ENCODE data around the gene PRKCB. TPM values are rescaled to one million over a fixed set of nuclear protein-coding genes. Genes with fewer than 3 reads are reported as not detected.

The PRKCB gene
- total RNA-seq (2014; rRNA removed; shearing (Covaris generic)) (21.0 and 24.2 TPM in 2 replicates), total RNA-seq (2022) (44.5 and 51.6 TPM in 2 replicates), Bru-seq, nascent RNA (percentile 69 among the genes with signal in this experiment), BruChase-seq, experiment 1, labeled RNA remaining after a 6-hour chase (percentile 76 among the genes with signal in this experiment), BruChase-seq, experiment 2, labeled RNA remaining after a 2-hour chase (percentile 65 among the genes with signal in this experiment)
- long read RNA-seq, full-length matches to known transcripts, result 288 of 337 reads
- long read RNA-seq, partial matches to known transcripts, result 17 of 337 reads
- long read RNA-seq, other reads (novel, unspliced or antisense), result 32 of 337 reads

DNA sequence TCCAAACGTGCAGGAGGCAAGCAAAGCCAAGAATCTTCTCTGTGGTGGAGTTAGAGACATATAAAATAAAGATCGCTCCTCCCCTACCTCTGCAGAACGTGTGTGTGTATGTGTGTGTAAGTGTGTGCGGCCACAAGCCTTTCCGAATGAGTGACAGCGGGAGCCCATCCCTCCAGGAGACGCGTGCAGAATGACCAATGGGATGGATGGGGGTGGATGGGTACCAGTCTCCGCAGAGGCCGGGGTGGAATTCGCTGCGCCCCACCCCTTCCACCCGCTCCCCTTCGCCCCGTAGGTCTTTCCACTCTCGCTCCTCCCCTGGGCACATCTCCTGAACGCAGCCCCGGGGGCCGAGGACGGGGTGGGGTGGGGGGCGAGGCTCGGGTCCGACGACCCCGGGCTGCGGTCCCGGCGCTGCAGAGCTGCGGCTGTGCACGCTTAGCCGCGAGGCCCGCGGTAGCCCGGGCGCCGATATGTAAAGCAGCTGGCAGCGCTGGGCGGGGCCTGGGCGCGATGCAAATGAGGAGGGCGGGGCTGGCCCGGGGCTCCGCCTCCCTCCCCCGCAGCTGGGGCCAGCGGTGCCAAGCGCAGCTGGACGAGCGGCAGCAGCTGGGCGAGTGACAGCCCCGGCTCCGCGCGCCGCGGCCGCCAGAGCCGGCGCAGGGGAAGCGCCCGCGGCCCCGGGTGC is at the start of gene PRKCB:
TSS of gene PRKCB (plus strand) at position 594 of the 688 bp plus-strand sequence.
- peak within 1 kb of the TSS; percentile 18 for H3K27ac ChIP-seq (ENCODE audit: low read depth, low read length, poor library complexity, severe bottlenecking)
- H3K4me2 ChIP-seq (ENCODE audit: low read length), result peak within 1 kb of the TSS; percentile 90
- POLR2A ChIA-PET, result interaction anchor here (0.6 kb wide), 1 partner anchor 31 kb away, joined by 5 read pairs; no protein-coding TSS in a partner anchor
- peaks cover 46% of the 10 kb centered on the region for H3K4me1 ChIP-seq (ENCODE audit: insufficient read depth, low read length, poor library complexity, severe bottlenecking)
- peaks cover 3% of the 10 kb centered on the region; the same call in 1 of the 2 replicates for H3K9me3 ChIP-seq (ENCODE audit: low read length)
- DNase-seq (ENCODE audit: low spot score), result peak; percentile 92
- H2AFZ ChIP-seq (ENCODE audit: low read length), result peak within 1 kb of the TSS; percentile 38; the same call in 1 of the 2 replicates
- CTCF ChIA-PET (ENCODE audit: unreplicated experiment), result no interaction called here
- H3K9me2 ChIP-seq (ENCODE audit: insufficient read depth, low read length), result no peaks in the 10 kb centered on the region
- TF ChIP-seq, protein P1, sequence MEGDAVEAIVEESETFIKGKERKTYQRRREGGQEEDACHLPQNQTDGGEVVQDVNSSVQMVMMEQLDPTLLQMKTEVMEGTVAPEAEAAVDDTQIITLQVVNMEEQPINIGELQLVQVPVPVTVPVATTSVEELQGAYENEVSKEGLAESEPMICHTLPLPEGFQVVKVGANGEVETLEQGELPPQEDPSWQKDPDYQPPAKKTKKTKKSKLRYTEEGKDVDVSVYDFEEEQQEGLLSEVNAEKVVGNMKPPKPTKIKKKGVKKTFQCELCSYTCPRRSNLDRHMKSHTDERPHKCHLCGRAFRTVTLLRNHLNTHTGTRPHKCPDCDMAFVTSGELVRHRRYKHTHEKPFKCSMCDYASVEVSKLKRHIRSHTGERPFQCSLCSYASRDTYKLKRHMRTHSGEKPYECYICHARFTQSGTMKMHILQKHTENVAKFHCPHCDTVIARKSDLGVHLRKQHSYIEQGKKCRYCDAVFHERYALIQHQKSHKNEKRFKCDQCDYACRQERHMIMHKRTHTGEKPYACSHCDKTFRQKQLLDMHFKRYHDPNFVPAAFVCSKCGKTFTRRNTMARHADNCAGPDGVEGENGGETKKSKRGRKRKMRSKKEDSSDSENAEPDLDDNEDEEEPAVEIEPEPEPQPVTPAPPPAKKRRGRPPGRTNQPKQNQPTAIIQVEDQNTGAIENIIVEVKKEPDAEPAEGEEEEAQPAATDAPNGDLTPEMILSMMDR (conservative IDR thresholded peaks at IDR 0.05; ENCODE audit: low read length), result no peak
- TF ChIP-seq EZH2phosphoT487 (IDR thresholded peaks at IDR 0.05; ENCODE audit: borderline replicate concordance, low read depth, low read length), result no peak
- BruUV-seq (replicated peaks), result no TSS peak
- intact Hi-C loops (cut with micrococcal nuclease; ENCODE audit: unreplicated experiment), result loop anchor here (2.0 to 5.0 kb wide), 2 partner anchors 29 to 42 kb away; no protein-coding TSS in a partner anchor
- H3K79me2 ChIP-seq (ENCODE audit: insufficient read depth, low read depth, low read length), result no peaks in the 10 kb centered on the region
- H3K4me3 ChIP-seq (ENCODE audit: low read depth, low read length, poor library complexity, severe bottlenecking), result peak within 1 kb of the TSS; percentile 85
- no peaks in the 10 kb centered on the region for H3K36me3 ChIP-seq (ENCODE audit: insufficient read depth, low read length)
- H4K20me1 ChIP-seq (ENCODE audit: insufficient read depth, low read length), result no peaks in the 10 kb centered on the region

DNA sequence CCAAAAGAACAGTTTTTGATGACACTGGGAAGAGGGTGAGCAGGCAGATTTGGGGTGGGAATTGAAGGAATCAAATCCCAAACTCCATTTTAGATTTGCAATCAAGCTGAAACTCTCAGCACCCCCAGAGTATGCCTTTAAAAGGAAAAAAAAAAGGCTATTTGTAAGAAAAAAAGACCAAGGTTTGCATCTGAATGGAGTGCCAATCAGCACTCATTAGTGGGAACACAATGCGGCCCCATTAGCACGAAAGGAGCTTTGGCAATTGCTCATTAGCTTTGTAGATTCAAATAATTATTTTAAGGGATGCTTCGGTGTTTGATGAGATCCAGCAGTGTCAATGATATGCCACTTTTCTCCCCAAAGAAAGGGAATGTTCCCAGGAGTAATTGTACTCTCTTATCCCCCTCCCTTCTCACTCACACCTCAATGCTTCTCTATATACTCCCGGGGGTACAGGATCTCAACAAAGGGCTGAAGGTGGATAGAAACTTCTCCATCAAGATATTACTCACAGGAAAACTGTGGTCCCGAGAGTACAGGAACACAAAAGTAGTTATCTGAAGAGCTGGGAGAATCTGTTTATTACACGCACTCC is 48.7 kb upstream of the PRKCB start:
- Histone ChIP-seq H2AFZ (ENCODE audit: low read length) (no peak overlapping the region), H3K4me2 (ENCODE audit: low read length) (no peak overlapping the region), H3K79me2 (ENCODE audit: insufficient read depth, low read depth, low read length) (no peaks in the 10 kb centered on the region), H3K9me3 (ENCODE audit: low read length) (no peaks in the 10 kb centered on the region), H4K20me1 (ENCODE audit: insufficient read depth, low read length) (no peaks in the 10 kb centered on the region), H3K4me3 (ENCODE audit: low read depth, low read length, poor library complexity, severe bottlenecking) (no peak overlapping the region), H3K36me3 (ENCODE audit: insufficient read depth, low read length) (no peaks in the 10 kb centered on the region), H3K9me2 (ENCODE audit: insufficient read depth, low read length) (no peaks in the 10 kb centered on the region), H3K27ac (ENCODE audit: low read depth, low read length, poor library complexity, severe bottlenecking) (no peak overlapping the region), H3K4me1 (ENCODE audit: insufficient read depth, low read length, poor library complexity, severe bottlenecking) (no peaks in the 10 kb centered on the region)
- intact Hi-C loops (cut with micrococcal nuclease; ENCODE audit: unreplicated experiment), result no loop called here
- BruUV-seq (replicated peaks), result no TSS peak
- CTCF ChIA-PET (ENCODE audit: unreplicated experiment), result interaction anchor here (0.7 kb wide), 1 partner anchor 105 kb away, joined by 3 read pairs; no protein-coding TSS in a partner anchor
- POLR2A ChIA-PET, result interaction anchor here (0.7 kb wide), 1 partner anchor 1337 kb away, joined by 5 read pairs; no protein-coding TSS in a partner anchor
- no peak for DNase-seq (ENCODE audit: low spot score)
- no peak for TF ChIP-seq EZH2phosphoT487 (IDR thresholded peaks at IDR 0.05; ENCODE audit: borderline replicate concordance, low read depth, low read length)
- TF ChIP-seq, protein P1 (conservative IDR thresholded peaks at IDR 0.05; ENCODE audit: low read length), result no peak

Data from OCI-LY7 (cell line).